Nephron (organoid): ENCODE data around the gene CTXN2.
A peak's percentile ranks its signal among the peaks of the same experiment; 100 is the strongest.

Experiments
- H3K27ac Mint-ChIP-seq, 3 experiments: 2 replicates each; pipeline ENCODE4 v1.8.0; 2020; ENCODE audit warnings: mixed read lengths in 3 of 3, mild to moderate bottlenecking in 2 of 3, moderate library complexity in 1 of 3
- H3K27me3 Mint-ChIP-seq: 2 replicates; pipeline ENCODE4 v1.8.0; 2021; ENCODE audit warnings: low read depth, mild to moderate bottlenecking, moderate library complexity, mixed read lengths
- H3K36me3 Mint-ChIP-seq: 2 replicates; pipeline ENCODE4 v1.8.0; 2020; ENCODE audit warnings: low read depth, mixed read lengths
- H3K4me1 Mint-ChIP-seq: 2 replicates; pipeline ENCODE4 v1.8.0; 2020; ENCODE audit warnings: mixed read lengths
- H3K4me3 Mint-ChIP-seq, 3 experiments: 2 replicates each; pipeline ENCODE4 v1.8.0; 2020; ENCODE audit warnings: mild to moderate bottlenecking in 3 of 3, mixed read lengths in 3 of 3, moderate library complexity in 2 of 3
- H3K9me3 Mint-ChIP-seq: 2 replicates; pipeline ENCODE4 v1.8.0; 2020; ENCODE audit warnings: mixed read lengths
- TF ChIP-seq, protein P1 (sequence below), 3 experiments: fragments of 200-600 bp; sonication (generic); IDR thresholded peaks; one replicate each; pipeline ENCODE4 v1.5.0; 2021; ENCODE audit warnings: antibody characterized with exemption in 3 of 3; ENCODE audit not compliant: unreplicated experiment in 3 of 3

The CTXN2 gene

DNA sequence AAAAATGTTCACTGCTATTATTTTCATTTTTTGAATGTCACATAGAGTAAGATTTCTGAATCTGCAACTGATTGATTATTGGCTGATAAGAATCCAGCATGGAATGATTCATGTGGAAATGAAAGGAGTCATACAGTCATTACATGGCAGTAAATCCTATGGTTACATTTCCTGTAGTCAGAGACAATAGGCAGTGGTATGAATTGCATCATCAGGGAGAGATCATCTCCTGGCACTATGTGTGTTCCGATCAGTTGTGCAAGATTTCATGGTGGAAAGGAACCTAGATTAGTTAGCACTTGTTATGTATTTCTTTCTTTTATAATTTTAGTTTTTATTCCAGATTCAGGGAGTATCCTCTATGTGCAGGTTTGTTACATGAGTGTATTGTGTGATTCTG, 53.5 kb downstream of the CTXN2 start:
- TF ChIP-seq, protein P1, sequence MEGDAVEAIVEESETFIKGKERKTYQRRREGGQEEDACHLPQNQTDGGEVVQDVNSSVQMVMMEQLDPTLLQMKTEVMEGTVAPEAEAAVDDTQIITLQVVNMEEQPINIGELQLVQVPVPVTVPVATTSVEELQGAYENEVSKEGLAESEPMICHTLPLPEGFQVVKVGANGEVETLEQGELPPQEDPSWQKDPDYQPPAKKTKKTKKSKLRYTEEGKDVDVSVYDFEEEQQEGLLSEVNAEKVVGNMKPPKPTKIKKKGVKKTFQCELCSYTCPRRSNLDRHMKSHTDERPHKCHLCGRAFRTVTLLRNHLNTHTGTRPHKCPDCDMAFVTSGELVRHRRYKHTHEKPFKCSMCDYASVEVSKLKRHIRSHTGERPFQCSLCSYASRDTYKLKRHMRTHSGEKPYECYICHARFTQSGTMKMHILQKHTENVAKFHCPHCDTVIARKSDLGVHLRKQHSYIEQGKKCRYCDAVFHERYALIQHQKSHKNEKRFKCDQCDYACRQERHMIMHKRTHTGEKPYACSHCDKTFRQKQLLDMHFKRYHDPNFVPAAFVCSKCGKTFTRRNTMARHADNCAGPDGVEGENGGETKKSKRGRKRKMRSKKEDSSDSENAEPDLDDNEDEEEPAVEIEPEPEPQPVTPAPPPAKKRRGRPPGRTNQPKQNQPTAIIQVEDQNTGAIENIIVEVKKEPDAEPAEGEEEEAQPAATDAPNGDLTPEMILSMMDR (IDR thresholded peaks at IDR 0.05; ENCODE audit: unreplicated experiment in 3 of 3), result no peak
- Mint-ChIP-seq H3K9me3 (no peaks in the 10 kb centered on the region), H3K27ac (no peak overlapping the region), H3K36me3 (no peaks in the 10 kb centered on the region), H3K27me3 (peaks cover 3% of the 10 kb centered on the region), H3K4me3 (no peak overlapping the region), H3K4me1 (no peaks in the 10 kb centered on the region)

DNA sequence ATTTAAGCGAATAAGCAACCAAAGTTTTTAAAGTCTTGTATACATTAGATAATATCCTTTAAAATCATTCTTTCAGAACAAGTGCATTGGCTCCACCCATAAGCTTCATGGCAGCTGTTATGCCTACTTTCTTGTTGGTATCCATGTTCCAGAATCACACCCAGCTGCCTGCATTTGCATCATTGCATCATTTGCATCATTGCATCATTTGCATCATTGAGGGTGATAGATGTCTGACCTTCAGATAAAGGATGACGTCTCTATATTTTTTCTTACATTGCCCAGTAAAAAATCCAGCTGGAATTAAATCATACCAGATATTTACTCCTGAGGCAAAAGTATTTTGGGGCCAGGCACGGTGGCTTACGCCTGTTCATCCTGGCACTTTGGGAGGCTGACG, 56.9 kb downstream of the CTXN2 start:
- no peaks in the 10 kb centered on the region for H3K36me3 Mint-ChIP-seq
- no peak overlapping the region for H3K27ac Mint-ChIP-seq
- H3K4me1 Mint-ChIP-seq, result peaks cover 6% of the 10 kb centered on the region
- H3K9me3 Mint-ChIP-seq, result no peaks in the 10 kb centered on the region
- H3K4me3 Mint-ChIP-seq, result no peak overlapping the region
- H3K27me3 Mint-ChIP-seq, result no peaks in the 10 kb centered on the region
- TF ChIP-seq, protein P1 (IDR thresholded peaks at IDR 0.05; ENCODE audit: unreplicated experiment in 3 of 3), result no peak

- H3K36me3 Mint-ChIP-seq, result no peaks in the 10 kb centered on the region
- no peak overlapping the region for H3K4me3 Mint-ChIP-seq
- no peaks in the 10 kb centered on the region for H3K27me3 Mint-ChIP-seq
- peak overlapping the region in 1 of 3 experiments; percentile 3 for H3K27ac Mint-ChIP-seq
- H3K9me3 Mint-ChIP-seq, result no peaks in the 10 kb centered on the region
- TF ChIP-seq, protein P1 (IDR thresholded peaks at IDR 0.05; ENCODE audit: unreplicated experiment in 3 of 3), result peak; percentile 42 to 48 (median 44)
- peaks cover 6% of the 10 kb centered on the region for H3K4me1 Mint-ChIP-seq
Observed at GRCh38 chr15:48250640-48251076, 59.2 kb downstream of the CTXN2 start.

DNA sequence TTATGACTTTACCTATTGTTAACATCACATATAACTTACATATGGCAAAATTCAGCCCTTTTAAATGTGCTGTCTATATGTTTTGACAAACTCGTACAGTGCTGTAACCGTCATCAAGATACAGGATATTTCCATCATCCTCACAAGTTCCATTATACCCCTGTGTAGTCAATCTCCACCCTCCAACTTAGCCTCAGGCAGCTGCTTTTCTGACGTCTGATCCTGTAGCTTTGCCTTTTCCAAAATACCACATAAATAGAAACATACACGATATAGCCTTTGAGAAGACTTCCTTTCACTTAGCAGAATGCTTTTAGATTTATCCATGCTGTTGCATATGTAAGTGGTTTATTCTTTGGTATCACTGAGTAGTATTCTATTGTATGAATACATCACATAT, 61.7 kb downstream of the CTXN2 start:
- Mint-ChIP-seq H3K9me3 (peaks cover 5% of the 10 kb centered on the region), H3K4me3 (no peak overlapping the region), H3K4me1 (peaks cover 6% of the 10 kb centered on the region), H3K36me3 (peaks cover 7% of the 10 kb centered on the region), H3K27me3 (no peaks in the 10 kb centered on the region), H3K27ac (no peak overlapping the region)
- TF ChIP-seq, protein P1 (IDR thresholded peaks at IDR 0.05; ENCODE audit: unreplicated experiment in 3 of 3), result no peak
